Skin of body (tissue), 2 donors: ENCODE measurements around the gene TYSND1. TPM values are rescaled to one million over a fixed set of nuclear protein-coding genes. Genes with fewer than 3 reads are reported as not detected.
"Not testable (repeated sequence)": the region's sequence is repeated elsewhere in the genome, so short reads cannot be mapped to it uniquely, and the experiment has no call there.

Source experiments
- DNase-seq: peaks from one replicate; lab custom pipeline; 2025; lab: John Stamatoyannopoulos, UW
- total RNA-seq: library from RNA; depleted of rRNA; stranded (reverse); fragments of >200 nt; gene quantifications from one replicate; pipeline ENCODE4 v1.2.3, GENCODE V29; 2014

The TYSND1 gene
- 10.2 TPM for total RNA-seq

- DNase-seq = peak; percentile 97
Measured at GRCh38 chr10:70146489-70147258, at the start of gene TYSND1. Gene TYSND1, minus strand, starts transcription at chr10:70146700. Its CDS starts 114 bp downstream, at chr10:70146586.

GRCh38 chr10:70193391-70193844 lies 46.9 kb upstream of the TYSND1 start:
- DNase-seq = no peak

GRCh38 chr10:70192326-70192968 lies 45.9 kb upstream of the TYSND1 start:
- DNase-seq = no peak

- peak; percentile 79 for DNase-seq
Measured at GRCh38 chr10:70191972-70192305, 45.4 kb upstream of the TYSND1 start.

- DNase-seq = no peak
Measured at GRCh38 chr10:70191161-70191971, 44.9 kb upstream of the TYSND1 start.

- DNase-seq = no peak
Measured at GRCh38 chr10:70190581-70190980, 44.1 kb upstream of the TYSND1 start.

GRCh38 chr10:70190102-70190501 lies 43.6 kb upstream of the TYSND1 start:
- DNase-seq = no peak

- no peak for DNase-seq
Measured at GRCh38 chr10:70188768-70189167, 42.3 kb upstream of the TYSND1 start.

- DNase-seq = no peak
Measured at GRCh38 chr10:70186571-70186970, 40.1 kb upstream of the TYSND1 start.

GRCh38 chr10:70186090-70186489 lies 39.6 kb upstream of the TYSND1 start:
- no peak for DNase-seq

GRCh38 chr10:70183304-70183703 lies 36.8 kb upstream of the TYSND1 start:
- no peak for DNase-seq

- not testable (repeated sequence) for DNase-seq
Measured at GRCh38 chr10:70179209-70179608, 32.7 kb upstream of the TYSND1 start.

GRCh38 chr10:70178139-70178725 lies 31.7 kb upstream of the TYSND1 start:
- no peak for DNase-seq

- no peak for DNase-seq
Measured at GRCh38 chr10:70176441-70176840, 29.9 kb upstream of the TYSND1 start.

- no peak for DNase-seq
Measured at GRCh38 chr10:70175516-70175915, 29.0 kb upstream of the TYSND1 start.

GRCh38 chr10:70174058-70174741 lies 27.7 kb upstream of the TYSND1 start:
- no peak for DNase-seq

- no peak for DNase-seq
Measured at GRCh38 chr10:70169649-70170364, 23.3 kb upstream of the TYSND1 start.

GRCh38 chr10:70169011-70169410 lies 22.5 kb upstream of the TYSND1 start:
- no peak for DNase-seq

GRCh38 chr10:70167246-70167645 lies 20.7 kb upstream of the TYSND1 start:
- DNase-seq = no peak

- DNase-seq = no peak
Measured at GRCh38 chr10:70166394-70166793, 19.9 kb upstream of the TYSND1 start.

- no peak for DNase-seq
Measured at GRCh38 chr10:70164163-70164562, 17.7 kb upstream of the TYSND1 start.
